ENCODE results near the gene SLC8B1.

The SLC8B1 gene

DNA sequence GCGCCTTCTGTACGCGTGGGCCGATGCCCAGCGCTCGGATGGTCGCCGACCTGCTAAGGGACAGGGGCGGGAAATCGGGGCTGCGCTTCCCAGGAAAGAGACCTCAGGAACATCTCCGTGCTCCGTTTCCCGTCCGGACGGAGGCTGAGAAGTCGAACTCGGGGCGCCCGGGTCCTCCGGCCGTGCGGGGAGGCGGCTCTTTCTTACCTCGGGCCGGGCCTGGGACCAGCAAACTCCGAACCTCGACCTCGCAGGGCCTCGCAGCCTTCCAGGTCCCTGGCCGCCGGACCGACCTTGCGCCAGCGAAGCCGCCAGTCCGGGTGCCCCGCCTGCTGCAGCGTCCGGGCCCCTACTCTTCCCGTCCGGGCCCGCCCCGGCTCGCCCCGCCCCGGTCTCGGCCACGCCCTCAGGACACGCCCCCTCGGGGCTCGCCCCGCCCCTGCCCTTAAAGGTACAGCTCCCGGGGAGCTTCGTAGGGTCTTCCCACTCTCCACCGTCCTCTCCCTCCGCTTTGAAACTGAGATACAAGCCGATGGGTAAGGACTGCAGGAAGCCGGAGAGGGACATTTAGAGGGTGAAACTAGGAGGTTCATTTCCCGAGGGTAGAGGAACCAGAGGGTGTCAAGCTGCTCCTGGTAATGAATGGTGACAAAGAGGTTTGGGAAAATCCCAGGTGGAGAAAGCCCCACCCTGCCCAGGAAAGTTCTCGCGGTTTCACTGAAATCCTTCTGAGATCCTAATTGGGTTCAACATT, at the start of gene SLC8B1:
Gene SLC8B1, minus strand, starts transcription at position 324 of the 754 bp plus-strand sequence. CDS start 2,231 bp downstream, outside the sequence.
- peak; percentile 67 for DNase-seq

GRCh38 chr12:113382206-113382605, 47.3 kb upstream of the SLC8B1 start:
- DNase-seq, result no peak

- no peak for DNase-seq
These were observed 46.3 kb upstream of the SLC8B1 start for GRCh38 chr12:113381220-113381619.

DNA sequence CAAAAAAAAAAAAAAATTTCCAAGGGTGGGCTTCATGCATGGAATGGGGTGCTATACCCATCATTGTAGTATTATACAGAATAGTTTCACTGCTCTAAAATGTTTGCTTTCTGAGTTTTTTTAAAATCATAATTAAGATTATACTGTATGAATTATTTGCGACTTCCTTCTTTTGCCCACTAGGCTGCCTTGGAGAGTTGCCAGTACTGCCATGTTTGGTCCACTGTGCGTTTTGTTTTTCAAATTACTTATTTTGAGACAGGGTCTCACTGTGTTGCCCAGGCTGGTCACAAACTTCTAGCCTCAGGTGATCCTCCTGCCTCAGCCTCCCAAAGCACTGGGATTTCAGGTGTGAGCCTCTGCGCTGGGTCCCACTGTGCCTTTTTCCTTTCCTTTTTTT, 43.4 kb upstream of the SLC8B1 start:
- no peak for DNase-seq

- no peak for DNase-seq
These were observed 40.0 kb upstream of the SLC8B1 start for GRCh38 chr12:113374823-113375428.

DNA sequence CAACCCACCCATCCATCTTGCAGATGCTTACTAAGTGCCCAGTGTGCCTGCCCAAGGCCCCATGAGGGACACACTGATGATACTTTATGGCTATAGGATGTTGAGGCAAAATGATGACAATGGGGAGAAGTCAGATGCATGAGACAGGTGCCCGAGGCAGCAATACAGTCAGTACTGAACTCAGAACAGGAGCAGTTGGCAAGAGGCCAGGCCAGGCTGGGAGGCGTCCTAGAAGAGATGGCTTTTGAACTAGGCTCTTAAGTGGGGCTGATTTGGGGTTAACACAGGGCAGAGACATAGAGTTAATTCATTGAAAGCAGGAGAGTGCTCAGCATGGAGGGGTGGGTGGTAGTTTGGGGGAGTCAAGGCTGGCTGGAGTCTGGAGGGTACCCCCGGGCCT, 39.1 kb upstream of the SLC8B1 start:
- DNase-seq, result no peak

GRCh38 chr12:113373440-113373839, 38.5 kb upstream of the SLC8B1 start:
- DNase-seq, result no peak

DNA sequence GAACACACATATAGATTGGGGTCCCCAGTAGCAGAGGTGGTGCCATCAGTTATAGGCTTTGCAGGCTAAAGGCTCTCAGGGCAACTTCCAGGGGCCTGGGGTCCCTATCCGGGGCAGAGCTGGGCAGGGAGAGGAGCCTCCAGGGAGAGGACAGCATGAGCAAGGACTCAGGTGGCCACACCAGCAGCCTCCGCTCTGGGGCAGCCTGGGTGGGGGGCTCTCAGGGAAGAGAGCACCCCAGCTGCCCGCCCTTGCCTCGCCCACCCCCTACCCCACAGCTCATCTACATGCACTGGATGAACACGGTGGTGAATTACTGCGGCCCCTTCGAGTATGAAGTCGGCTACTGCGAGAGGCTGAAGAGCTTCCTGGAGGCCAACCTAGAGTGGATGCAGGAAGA, 37.5 kb upstream of the SLC8B1 start:
- DNase-seq, result no peak

GRCh38 chr12:113371808-113372207, 36.9 kb upstream of the SLC8B1 start:
- DNase-seq, result no peak

GRCh38 chr12:113370923-113371682, 36.2 kb upstream of the SLC8B1 start:
- DNase-seq, result no peak

DNA sequence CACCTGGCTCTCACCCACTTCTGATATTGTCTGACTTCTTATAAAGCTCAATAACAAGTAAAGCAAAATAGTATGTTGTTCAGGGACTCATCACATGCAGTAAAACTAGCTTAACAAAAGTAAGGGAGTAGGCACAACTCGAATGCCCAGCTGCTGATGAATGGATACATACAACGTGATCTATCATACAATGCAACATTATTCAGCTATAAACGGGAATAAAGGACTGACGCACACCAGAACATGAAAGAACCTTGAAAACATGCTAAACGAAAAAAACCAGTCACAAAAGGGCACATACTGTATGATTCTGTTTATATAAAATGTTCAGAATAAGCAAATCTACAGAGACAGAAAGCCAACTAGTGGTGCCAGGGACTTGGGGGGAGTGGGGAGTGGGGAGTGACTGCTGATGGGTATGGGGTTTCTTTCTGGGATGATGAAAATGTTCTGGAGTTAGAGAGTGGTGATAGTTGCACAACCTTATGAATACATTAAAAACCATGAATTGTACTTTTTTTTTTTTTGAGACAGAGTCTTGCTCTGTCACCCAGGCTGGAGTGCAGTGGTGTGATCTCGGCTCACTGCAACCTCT, 34.6 kb upstream of the SLC8B1 start:
- DNase-seq, result no peak

GRCh38 chr12:113368331-113368730, 33.4 kb upstream of the SLC8B1 start:
- DNase-seq, result no peak

- DNase-seq, result no peak
These were observed 31.9 kb upstream of the SLC8B1 start for GRCh38 chr12:113366827-113367226.

DNA sequence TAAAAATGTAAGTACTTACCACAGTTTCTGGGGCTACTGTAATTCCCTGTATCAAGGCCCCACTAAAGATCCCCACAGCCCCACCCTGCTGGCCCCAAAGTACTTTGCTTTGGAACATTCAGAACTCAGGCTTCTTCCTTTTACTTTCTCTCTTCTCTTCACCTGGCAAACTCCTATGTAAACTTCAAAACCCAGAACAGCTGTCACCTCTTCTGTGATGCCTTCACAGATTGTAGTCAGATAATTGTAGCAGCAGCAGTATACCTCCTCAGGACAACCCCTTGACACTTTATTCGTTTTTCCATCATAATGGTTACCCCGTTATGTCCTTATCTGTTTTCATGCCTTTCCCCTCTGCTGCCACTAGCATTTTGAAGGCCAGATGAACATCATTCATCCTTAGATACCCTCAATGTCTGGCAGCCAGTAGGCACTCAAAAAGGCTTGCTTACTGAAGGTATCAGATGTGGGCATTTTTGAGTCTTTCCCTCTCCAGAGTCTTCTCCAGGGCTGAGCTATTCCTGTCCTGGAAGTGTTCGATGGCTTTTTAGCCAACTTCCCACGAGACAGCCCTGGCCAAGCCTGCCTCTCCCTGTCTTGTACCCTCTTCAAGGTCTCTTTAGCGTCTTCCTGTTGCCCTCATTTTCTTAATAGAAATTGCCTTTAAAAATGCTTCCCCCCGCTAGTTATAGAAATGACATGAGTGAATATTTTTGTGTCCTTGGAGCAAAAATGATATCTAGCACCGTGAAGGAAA, 30.9 kb upstream of the SLC8B1 start:
- no peak for DNase-seq

DNA sequence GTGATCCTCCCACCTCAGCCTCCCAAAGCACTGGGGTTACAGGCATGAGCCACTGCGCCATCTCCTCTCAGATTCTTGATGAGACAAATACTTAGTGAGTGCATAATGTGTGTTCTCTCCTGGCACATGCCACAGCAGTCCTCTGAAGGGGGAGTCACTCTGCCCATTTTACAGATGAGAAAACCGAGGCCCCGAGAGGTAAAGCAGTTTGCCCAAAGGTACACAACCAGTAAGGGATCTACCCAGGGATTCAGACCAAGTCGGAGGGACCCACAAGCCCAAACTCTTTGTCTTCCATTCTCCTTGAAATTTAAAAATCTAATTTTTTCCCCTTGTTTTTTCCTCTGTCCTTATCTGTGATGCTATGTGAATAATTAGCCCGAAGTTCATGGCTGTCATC, 29.8 kb upstream of the SLC8B1 start:
- no peak for DNase-seq

- no peak for DNase-seq
These were observed 26.9 kb upstream of the SLC8B1 start for GRCh38 chr12:113361574-113362370.

- no peak for DNase-seq
These were observed 25.2 kb upstream of the SLC8B1 start for GRCh38 chr12:113359939-113360748.

- DNase-seq, result peak; percentile 18
These were observed 24.4 kb upstream of the SLC8B1 start for GRCh38 chr12:113359133-113359938.

DNA sequence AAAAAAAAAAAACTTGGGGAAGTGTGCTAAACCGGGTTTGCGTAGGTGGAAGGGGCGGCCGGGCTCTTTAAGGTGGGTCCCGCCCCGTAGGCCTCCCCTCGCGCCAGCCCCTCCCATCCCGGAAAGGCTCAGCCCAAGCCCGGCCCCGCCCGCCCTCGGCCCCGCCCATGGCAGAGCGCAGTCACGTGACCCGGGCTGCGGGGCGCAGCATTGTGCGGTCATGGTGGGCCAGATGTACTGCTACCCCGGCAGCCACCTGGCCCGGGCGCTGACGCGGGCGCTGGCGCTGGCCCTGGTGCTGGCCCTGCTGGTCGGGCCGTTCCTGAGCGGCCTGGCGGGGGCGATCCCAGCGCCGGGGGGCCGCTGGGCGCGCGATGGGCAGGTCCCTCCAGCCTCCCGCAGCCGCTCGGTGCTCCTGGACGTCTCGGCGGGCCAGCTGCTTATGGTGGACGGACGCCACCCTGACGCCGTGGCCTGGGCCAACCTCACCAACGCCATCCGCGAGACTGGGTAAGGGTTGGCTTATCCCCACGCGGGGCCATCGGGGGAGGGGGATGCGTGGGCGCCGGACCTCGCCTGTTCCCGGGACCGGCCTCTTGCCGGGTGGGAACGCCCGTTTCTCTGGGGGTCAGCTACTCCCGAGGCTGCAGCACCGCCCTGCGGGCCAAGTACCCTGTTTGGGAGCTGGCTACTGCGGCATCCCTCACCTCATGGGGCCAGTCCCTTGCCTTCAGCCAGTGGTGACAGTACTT, 23.6 kb upstream of the SLC8B1 start, which contains the start of gene PLBD2:
Gene PLBD2, plus strand, starts transcription at position 207 of the 752 bp plus-strand sequence. Its CDS starts 14 bp downstream, at position 221.
- peak; percentile 92 for DNase-seq

All from fibroblast of skin of right quadriceps (primary cell).